NCI-H774 (cell line): ENCODE results near the gene CASZ1.

ENCODE experiments used
- DNase-seq: peaks from one replicate; lab custom pipeline; 2025; lab: John Stamatoyannopoulos, UW

The CASZ1 gene

GRCh38 chr1:10686404-10687040 is 109.9 kb downstream of the CASZ1 start:
- DNase-seq = peak; percentile 6

- DNase-seq = no peak
Observed at GRCh38 chr1:10685808-10686403, 110.5 kb downstream of the CASZ1 start.

DNA sequence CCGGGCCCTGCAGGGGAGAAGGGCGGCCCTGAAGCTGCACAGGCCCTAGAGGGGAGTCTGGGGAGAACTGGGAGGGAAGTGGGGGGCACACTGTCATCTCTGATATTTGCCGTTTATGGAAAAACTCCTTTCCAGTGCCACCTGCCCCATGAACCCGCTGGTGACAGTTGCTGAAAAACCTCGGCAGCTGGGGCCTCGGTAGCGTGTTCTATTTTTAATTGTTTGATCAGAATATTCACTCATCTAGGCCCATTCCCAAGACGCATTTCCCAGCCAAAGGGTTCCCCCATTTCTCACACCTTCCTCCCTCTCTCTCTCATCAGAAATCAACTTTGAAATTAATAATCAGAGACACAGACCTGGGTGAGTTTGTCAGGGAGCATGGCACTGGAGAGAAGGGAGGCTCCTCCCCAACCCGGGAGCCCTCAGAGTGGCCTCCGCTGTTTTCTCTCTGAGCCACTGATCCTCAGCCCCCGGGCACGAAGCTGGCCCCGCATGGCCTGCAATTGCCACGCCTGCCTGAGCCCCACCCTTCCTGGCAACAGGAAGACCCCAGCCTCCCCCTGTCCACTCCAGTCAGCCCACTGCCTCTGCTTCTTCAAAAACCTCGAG is 111.1 kb downstream of the CASZ1 start:
- no peak for DNase-seq

DNA sequence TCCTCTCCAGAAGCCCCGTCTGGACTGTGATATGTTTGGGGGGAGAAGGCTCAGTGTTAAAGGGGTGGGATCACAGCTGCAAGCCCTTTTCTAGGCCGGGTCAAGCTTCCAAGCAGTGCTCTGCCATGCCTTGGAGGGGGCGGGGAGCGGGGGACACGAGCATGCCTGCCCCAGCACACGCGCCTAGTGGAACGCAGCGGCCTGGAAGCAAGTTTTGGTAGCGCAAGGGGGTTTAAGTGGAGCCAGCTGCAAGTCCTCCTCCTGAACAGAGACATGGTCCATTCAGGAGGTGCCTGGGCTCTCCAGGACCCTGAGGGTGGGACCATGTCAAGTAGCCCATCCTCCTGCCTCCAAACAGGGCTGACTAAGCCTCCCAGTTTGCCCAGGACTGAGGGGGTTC is 112.2 kb downstream of the CASZ1 start:
- no peak for DNase-seq

- DNase-seq = no peak
Observed at GRCh38 chr1:10682449-10683309, 113.8 kb downstream of the CASZ1 start.

- no peak for DNase-seq
Observed at GRCh38 chr1:10682108-10682445, 114.4 kb downstream of the CASZ1 start.

DNA sequence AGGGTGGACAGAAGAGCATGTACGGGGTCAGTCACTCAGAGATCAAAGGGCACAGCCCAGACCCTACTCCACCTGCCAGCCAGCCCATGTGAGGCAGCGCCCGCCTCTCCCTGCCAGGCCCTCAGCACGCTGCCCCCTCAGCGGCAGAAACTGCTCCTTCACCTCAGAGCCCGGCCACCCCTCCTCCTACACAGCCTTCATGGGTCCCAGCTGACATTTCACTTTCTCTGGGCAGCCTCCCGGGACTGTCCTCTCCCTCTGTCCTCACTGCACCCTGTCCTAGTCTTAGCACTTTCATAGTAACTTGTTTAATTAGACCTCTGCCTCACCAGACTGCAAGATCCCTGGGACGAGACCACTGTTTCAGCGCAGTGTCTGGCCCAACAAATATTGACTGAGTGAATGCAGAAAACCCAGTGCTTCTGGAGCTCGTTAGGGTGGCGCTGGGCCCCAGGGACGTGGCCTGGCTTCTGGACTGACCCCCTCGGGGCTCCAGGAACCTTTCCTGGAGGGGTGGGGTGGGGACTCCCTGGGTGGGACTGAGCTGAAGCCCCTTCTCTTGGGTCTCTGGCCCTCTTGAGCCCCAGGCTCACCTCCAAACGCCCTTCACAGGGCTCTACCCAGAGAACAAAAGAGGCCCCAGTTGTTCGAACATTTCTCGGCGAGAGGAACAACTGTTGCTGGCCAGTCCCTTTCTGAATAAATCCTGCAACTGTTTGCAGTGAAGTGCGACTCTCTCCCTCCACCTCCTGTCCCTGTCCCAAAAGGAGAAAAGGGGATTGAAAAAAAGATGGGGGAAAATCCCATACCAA is 114.9 kb downstream of the CASZ1 start:
- DNase-seq = no peak

DNA sequence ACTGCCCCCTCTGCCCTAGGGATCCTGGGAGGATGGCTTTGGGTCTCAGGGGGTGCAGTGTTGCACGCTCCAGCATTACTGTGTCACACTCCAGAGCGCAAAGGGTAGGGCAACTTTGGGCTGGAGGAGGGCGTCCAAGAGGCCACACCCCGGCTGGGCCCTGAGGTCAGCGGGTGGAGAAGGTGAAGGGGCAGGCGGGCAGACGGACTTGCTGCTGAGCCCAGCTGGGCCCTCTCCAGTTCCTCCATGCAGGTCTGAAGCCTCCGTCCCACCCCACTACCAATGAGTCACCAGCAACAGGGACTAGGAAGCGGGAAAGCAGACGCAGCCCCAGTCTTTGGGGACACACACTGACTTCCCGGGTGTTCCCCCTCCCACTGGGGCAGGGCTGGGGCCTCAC is 116.0 kb downstream of the CASZ1 start:
- no peak for DNase-seq

DNA sequence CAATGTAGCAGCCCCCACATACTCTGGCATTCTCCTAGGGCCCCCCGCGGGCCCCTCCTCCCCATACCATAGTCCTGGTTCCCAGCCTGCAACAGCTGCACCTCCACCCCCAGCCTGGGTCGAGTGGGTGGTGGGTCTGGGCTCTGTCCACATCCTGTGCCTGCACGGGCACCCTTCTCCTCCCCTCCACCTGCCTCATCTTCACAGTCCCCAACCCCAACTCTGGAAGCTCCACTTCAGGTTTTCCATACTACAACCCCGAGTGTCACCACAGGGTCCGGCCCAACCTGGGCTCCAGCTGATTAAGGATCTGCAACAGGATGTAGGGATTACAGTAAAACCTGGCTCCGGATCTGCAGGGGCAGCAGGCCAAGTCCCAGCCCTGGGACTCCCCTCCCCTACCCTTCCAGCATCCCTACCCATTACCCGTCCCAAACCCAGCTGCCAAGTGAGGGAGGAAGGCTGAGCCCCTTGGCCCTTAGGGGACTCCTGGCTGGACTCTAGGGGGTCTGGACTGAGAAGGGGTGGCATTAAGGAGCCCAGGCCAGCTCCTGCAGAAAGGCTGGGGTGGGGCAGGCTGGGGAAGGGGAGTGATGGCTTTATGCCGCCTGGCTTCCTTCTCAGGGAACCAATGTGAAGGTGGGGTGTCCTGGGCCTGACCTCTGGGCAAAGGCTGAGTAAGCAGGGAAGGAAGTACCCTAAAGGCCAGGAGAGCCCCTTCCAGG is 116.8 kb downstream of the CASZ1 start:
- no peak for DNase-seq

GRCh38 chr1:10678852-10679251 is 117.6 kb downstream of the CASZ1 start:
- no peak for DNase-seq

- DNase-seq = no peak
Observed at GRCh38 chr1:10678402-10678801, 118.0 kb downstream of the CASZ1 start.

GRCh38 chr1:10677491-10678391 is 118.7 kb downstream of the CASZ1 start:
- no peak for DNase-seq

DNA sequence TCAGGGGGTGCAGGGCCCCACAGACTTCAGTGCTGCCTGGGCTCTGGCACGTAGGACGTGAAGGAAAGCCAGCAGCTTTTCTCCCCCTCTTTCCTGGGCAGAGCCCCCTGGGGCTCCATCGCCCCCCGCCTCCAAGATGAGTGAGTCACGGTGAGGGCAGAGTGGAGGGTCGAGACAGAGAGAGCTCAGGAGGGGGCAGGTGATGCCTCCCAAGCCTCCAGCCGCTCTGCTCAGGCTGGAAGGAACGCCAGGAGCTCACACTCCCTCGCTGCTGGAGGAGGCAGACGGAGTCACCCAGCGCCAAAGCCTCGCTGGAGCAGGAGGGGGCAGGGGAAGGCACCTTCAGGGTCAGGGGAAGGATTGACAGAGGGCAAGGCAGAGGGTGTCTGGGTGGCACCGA is 119.5 kb downstream of the CASZ1 start:
- no peak for DNase-seq

DNA sequence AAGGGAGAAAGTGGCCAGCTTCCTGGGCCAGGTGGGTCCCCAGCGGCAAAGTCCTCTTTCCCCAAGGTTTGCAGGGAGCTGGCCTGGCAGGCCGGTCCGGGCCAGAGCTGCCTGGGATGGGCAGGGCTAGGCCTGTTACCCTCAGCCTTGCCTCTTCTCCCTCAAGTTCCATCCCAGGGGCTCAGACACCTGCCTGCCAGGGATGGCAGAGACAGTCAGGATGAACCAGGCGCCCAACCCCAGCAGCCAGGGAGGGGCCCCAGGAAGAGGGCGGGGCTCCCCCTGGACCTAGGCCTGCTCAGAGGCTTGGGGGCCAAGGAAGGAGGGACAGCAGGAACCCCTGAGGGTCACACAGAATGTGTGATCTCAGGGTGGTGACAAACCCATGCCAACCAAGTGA is 120.6 kb downstream of the CASZ1 start:
- no peak for DNase-seq

GRCh38 chr1:10674700-10675609 is 121.5 kb downstream of the CASZ1 start:
- no peak for DNase-seq

- DNase-seq = no peak
Observed at GRCh38 chr1:10674222-10674621, 122.2 kb downstream of the CASZ1 start.

GRCh38 chr1:10673109-10673711 is 123.2 kb downstream of the CASZ1 start:
- DNase-seq = no peak

GRCh38 chr1:10672343-10673050 is 123.9 kb downstream of the CASZ1 start:
- DNase-seq = no peak
